Fibroblast of skin of right biceps (primary cell): ENCODE data around the gene ARHGEF4.

ENCODE experiments used
- DNase-seq: peaks from one replicate; pipeline ENCODE4 v3.0.0-alpha.2; 2013

ARHGEF4 gene

DNA sequence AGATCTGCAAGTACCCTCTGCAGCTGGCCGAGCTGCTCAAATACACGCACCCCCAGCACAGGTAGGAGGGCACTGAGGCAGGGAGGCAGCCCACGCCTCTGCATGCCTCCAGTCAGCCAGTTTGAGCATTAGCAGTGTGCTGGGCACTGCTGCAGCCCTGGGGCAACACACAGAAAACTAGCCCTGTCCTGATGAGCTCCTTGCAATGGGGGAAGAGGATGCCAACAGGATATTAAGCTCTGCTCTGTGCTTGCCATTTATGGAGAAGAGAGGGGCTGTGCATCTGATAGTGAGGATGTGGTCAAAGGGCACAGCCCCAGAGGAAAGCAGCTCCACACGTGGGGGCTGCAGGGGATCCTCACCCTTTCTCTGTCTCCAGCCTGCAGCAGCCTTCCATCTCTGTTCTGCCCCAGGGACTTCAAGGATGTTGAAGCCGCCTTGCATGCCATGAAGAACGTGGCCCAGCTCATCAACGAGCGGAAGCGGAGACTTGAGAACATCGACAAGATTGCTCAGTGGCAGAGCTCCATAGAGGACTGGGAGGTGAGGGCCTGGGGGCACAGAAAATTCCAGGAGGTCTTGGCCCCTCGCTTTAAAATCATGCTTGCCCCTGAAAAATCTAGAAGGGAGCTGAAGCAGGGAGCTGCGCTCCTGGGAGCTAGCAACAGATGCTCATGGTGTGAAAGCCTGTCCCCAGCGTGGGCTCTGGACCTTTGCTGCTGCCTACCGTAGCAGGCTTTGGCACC is 204.9 kb downstream of the ARHGEF4 start:
- no peak for DNase-seq

- no peak for DNase-seq
These were observed 205.5 kb downstream of the ARHGEF4 start for GRCh38 chr2:131042148-131042775.

GRCh38 chr2:131043199-131044074 is 206.7 kb downstream of the ARHGEF4 start:
- DNase-seq, result no peak

GRCh38 chr2:131044075-131044756 is 207.5 kb downstream of the ARHGEF4 start:
- no peak for DNase-seq

DNA sequence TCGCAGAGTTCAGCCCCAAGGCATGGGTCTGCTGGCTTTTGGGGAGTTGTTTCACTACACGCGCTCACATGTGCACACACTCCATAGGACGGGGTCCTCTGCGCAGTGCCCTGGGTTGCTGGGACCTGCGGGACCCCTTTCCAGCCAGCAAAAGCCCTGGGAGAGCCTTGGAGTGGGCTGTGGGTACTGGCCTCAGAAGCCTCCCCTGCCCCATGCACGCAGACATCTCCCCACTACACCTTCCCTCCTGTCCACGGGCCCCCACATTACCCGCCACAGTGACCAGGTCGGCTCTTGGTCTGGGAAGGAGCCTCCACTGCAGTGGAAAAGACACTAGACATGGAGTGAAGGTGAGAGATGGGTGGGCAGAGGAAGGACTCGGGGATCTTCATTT is 208.0 kb downstream of the ARHGEF4 start:
- DNase-seq, result no peak

DNA sequence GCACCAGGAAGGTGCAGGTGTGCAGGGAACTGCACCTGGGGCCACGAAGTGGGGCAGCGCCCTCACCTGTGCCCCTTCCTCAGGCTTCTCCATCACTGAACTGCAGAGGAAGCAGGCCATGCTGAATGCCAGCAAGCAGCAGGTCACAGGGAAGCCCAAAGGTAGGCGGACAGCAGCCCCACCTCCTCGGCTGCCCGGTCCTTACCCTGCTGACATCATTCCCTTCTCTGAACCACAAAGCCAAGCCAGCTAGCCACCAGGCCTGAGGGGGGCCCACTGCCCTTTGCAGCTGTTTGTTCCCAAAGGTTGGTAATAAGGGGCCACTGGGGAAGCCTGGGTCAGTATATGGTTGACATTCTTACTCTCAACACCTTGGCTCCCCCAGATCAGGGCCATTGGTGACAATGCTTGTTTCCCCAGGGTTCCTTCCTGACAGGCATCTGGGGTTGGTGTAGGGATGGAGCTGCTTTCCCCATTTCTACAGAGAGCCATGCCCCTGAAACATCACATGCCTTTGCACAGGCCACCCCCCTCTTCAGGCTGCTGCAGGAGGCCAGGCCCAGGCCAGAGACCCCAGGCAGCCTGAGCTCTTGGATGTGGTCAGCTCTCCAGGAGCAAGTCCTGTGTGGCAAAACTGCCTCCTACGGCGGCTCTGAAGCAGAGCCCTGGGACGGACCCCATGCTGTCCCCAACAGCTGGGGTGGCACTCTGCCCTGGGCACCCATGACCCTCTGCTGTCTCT is 208.7 kb downstream of the ARHGEF4 start:
- DNase-seq, result no peak

DNA sequence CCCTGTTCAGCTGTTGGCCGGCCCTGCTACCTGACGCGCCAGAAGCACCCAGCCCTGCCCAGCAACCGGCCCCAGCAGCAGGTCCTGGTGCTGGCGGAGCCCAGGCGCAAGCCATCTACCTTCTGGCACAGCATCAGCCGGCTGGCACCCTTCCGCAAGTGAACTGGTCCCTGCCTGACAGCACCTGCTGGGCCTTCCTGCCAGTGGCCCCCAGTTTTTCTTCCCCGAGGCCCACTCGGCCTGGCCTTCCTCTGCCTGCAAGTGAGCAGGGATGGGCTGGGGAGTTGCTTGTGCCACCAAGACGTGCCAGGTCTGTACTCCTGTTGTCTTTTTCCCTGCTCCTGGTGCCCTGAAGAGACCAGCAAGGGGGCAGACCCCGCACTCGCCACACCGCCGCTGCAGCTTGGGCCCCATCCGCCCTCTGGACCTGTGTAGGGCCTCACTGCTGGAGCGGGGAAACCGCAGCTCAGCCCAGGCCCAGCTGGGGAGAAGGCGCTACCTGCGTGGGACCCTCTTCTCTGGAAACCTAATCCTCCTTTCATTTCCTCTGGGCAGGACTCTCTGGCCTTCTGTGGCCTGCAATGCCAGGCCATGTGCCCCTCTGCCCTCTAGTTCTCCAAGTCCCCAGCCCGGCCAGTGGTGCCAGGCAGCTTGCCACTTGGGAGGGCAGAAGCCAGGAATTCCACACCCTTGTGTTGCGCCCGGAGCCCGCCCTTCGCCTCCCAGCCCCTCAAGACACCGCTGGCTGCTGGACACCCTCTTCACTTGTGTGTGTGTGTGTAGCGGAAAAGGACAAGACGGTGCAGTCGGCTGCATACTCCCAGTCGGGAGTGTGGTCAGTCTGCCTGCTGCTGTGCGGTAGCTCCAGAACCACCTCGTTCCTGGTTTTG is 209.6 kb downstream of the ARHGEF4 start:
- DNase-seq, result no peak

DNA sequence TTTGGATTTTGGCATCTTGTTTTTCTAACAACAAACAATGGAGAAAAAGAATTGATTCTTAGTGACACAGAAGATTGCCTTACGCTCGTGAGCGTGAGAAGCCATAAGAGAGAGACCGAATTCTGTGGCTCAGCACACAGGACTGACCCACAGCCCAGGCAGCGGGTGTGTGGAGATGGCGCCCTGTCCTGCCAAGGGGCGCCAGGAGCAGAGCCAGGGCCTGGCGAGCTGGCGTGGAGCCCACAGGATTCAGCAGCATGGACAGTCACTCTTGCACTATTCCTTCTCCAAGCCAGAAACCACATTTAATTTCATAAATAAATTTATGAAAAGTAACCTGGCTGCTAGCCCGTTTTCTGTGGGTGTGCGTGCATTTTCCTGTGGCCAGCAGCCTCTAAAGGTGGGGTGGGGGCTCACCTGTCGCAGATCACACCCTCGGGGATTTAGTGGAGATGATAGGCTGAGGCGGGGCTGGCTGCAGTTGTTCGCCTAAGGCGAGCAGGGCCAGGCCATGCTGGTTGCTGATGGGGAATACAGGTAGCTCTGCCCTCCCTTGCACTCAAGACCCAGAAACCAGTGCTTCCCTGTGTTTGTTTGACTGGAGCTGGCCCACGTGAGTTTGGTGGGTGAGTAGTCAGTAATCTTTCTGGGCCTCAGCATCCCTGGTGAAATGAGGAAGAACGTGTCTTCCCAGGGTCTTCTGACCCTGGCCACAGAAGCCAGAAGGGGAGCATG is 210.4 kb downstream of the ARHGEF4 start:
- DNase-seq, result no peak

- no peak for DNase-seq
These were observed 211.3 kb downstream of the ARHGEF4 start for GRCh38 chr2:131047920-131048560.

DNA sequence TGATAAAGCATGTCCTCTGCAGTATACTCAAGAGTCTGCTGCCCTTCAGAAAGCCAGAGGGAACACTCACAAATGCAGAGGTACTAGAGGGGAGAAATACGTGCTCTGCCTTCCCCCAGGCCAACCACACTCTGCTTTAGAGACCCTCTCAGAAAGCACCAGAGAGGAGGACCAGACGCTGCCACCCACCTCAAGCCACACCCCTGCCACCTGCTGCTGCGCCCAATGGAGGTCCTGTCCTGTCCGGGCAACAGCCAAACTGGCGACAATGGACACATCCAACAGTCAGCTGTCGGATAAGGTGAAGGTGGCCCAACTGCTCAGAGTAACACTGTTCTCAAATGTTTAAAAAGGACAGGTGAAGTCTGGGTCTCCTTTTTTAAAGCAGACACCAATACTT is 211.9 kb downstream of the ARHGEF4 start:
- no peak for DNase-seq

- DNase-seq, result no peak
These were observed 212.5 kb downstream of the ARHGEF4 start for GRCh38 chr2:131049150-131049718.

GRCh38 chr2:131050896-131051295 is 214.2 kb downstream of the ARHGEF4 start:
- no peak for DNase-seq

- no peak for DNase-seq
These were observed 216.1 kb downstream of the ARHGEF4 start for GRCh38 chr2:131052741-131053263.

- no peak for DNase-seq
These were observed 217.8 kb downstream of the ARHGEF4 start for GRCh38 chr2:131054488-131054887.

DNA sequence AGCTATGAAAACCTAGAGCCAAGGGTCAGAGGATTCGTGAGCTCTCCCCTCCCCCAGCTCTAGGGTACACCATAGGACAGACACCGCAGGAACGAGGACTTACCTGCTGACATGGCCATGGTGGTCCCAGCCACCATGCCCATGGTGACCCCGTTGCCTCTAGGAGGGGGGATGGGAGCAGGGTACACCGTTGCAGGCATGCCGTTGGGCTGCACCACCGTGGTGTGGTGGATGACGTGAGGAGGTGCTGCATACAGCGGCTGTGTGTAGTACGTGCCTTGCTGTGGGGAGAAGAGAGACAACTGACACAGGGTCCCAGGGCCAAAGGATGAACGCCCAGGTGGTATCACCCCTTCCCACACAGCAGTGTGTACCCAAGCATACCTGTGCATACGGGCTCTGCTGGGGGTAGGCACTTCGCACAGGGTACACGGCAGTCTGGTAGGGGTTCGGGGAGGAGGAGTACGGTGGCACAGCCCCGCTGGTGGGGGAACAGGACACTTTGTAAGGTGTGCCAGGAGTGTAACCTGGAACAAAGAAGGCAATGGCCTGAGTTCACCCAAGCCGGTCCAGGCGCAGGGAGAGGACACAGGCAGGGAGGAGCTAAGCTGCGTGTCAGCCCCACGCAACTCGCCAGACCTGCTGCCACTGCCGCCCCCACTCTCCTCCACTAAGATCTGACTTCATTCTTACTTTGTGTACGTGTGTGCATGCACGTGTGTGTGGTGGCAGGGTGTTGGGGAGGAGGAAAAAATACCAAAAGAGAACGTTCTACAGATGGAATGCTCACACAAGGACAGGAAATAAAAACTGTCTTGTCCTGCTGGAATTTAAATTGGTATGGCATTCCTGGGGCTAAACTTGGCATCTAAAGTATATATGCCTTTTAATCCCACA is 218.7 kb downstream of the ARHGEF4 start:
- peak; percentile 78 for DNase-seq

DNA sequence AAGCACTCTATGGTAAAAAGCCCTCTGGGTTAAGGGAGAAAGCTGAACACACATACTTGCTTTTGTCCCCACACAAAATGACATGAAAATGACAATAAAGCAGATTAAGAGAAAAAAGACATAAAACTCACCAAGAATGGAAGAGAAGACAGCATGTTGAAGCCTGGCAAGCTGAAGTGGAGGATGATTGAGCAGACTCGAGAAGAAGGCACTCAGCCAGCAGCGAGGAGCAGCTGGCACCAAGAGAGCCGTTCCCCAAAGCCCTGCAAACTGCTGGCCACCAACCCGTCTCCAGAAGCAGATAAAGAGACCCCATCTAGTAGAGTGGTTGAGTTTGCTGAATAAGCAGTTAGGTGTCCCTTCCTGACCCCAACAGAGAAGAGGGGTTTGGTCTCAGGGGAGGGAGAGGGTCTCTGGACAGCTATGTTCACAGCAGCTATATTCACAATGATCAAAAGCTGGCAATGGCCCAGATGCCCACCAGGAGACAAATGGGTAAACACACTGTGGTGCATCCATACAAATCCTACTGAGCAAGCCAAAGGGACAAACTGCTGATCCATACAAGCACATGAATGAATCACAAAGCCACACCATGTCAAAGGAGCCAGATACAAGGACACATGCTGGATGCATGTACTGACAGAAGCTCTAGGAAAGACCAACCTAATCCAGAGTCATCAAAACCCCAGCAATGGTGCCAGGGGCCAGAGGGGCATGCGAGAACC is 219.7 kb downstream of the ARHGEF4 start:
- DNase-seq, result no peak

DNA sequence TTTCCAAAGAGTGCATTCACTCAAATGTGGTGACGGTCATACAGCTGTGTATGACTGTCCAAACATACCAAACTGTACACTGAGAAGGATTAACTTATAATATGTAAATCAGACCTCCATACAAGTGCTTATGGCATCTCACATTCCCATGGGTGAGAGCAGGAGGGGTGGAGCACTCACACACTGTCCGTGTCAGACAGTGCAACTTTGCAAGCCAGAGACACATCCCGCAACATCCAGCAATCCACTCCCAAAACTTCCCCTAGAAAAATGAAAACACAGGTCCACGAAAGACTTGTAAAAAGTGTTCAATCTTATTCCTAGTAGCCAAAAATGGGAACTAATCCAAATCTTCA is 220.2 kb downstream of the ARHGEF4 start:
- DNase-seq, result no peak
